HG02938 (cell line): ENCODE results near the gene ANKUB1.
"Not testable (repeated sequence)": the region's sequence is repeated elsewhere in the genome, so short reads cannot be mapped to it uniquely, and the experiment has no call there.

Experiments used
- ATAC-seq: cut with Tn5 transposase; IDR thresholded peaks from one replicate; pipeline ENCODE4 v1.9.1; 2021; ENCODE audit warnings: mild to moderate bottlenecking, moderate library complexity; ENCODE audit not compliant: unreplicated experiment

The ANKUB1 gene, protein sequence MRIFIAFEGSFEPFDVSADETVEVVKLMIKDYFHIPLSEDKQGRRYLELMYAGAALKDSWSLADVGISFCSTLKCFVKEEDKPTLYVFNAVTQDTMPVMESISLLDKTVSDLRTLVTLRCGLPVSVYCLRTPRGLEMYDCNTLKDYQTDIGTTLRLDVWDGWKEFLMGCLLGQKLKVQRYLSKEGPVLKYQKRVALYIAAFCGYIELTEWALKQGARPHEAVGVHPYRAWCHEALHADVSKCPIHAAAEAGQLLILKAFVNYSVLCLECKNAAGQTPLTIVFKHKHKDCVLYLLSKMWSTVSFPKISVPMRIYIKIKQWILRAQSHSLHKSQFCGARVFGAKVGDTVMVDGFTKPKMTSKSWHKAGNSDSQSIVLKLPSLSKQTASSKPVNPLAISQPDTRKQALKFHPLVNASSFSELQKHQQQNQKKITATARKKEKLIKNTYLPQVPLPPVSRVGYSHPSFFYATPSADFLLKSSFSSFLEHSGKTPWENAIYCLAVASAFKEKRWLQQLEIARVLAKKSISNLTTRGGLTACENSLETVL

DNA sequence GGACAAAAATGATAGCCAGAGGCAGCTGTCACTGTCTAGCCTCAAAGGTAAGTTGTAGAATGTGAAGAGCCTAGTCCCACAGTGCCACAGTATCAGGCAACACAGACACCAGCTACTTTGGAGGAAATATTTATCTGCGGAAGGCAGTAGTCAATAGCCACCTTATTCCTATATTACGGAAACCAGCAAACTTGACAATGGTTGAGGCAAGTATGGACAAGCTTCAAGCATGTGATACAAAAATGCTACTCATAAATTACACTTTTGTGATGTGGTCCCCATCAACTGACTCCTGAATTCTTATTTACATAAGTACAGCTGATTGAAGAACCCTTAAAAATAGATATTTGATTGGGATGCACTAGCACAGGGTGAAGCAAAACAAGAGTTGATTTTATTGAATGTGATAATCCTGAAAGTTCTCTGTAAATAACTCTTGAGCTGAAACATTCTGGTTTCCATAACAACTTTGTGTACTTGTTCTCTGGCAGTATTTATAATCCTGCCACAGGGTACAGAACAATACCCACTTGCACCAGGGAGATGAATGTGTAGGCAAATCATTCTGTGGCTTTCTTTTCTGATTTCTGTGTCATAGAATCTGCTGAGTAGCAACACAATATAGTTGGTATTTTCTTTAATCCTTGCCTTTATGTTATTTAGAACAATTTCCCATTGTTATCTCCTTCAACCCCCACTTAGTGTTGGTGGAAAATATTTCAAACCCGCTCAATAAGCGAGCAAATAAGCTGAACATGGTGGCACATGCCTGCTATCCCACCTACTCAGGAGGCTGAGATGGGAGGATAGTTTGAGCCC lies at the start of gene ANKUB1:
TSS of gene ANKUB1 (minus strand) at position 103 of the 819 bp plus-strand sequence. CDS start 188 bp downstream, outside the sequence.
- no peak for ATAC-seq

DNA sequence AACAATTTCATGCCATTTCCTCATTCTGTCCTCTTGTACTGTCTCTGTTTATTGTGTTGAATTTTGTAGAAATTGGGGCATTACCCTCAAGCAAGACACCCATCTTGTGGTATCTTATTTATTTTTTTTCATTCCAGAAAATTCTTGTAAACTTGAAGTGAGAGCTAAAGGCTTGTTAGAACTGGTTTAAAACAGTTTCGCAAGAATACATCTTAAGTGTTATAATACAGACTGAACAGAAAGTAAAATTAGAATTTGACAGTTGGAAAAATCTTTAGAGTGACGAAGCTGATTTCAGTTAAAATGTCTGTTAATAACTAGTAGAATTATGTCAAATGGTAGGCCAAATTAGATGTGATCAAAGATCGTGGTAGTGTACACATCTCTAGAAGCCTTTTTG lies 47.5 kb upstream of the ANKUB1 start:
- ATAC-seq = no peak

DNA sequence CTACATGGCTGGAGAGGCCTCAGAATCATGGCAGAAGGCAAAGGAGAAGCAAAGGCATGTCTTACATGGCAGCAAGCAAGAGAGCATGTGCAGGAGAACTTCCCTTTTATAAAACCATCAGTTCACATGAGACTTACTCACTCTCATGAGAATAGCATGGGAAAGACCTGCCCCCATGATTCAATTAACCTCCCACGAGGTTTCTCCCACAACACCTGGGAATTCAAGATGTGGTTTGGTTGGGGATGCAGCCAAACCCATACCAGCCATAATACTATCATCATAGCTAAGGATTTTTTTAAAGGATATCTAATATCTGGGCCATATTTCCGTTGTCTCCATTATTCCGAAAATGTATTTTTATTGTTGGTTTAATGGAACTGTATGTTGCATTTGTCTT lies 47.1 kb upstream of the ANKUB1 start:
- ATAC-seq = not testable (repeated sequence)

DNA sequence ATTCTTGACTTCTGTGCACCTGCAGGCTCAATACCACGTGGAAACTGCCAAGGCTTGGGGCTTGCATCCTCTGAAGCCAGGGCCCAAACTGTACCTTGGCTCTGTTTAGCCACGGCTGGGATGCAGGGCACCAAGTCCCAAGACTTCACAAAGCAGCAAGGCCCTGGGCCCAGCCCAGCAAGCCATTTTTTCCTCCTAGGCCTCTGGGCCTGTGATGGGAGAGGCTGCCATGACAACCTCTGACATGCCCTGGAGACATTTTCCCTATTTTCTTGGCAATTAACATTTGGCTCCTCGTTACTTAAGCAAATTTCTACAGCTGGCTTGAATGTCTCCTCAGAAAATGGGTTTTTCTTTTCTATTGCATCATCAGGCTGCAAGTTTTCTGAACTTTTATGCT lies 46.1 kb upstream of the ANKUB1 start:
- ATAC-seq = not testable (repeated sequence)

DNA sequence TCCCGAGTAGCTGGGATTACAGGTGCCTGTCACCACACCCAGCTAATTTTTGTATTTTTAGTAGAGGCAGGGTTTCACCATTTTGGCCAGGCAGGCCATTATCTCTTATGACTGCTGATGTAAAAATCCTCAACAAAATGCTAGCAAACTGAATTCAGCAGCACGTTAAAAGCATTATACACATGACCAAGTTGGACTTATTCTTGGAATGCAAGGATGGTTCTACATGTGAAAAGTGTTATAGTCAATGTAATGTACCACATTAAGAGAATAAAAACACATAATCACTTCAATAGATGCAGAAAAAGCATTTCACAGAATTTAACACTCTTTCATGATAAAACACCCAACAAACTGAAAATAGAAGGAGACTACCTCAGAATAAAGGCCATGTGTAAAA lies 40.9 kb upstream of the ANKUB1 start:
- no peak for ATAC-seq

DNA sequence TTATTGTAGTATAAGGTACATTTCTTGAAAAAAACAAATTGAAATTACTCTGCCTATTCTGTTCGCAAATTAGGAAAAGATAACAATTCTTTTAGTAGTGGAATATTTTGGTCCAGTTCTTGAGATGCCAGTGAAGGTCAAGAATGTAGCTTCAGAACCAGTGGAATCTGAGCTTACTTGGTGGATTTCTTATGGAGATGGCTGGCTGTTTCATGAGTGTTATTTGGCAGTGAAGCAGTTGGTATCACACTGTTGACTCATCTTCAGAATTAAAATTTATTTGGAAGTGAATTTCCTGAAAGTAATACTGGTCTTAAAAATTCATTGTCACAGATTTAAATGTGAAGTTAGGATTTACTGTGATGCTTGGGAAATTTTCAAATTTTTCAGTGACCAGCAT lies 39.7 kb upstream of the ANKUB1 start:
- ATAC-seq = no peak

DNA sequence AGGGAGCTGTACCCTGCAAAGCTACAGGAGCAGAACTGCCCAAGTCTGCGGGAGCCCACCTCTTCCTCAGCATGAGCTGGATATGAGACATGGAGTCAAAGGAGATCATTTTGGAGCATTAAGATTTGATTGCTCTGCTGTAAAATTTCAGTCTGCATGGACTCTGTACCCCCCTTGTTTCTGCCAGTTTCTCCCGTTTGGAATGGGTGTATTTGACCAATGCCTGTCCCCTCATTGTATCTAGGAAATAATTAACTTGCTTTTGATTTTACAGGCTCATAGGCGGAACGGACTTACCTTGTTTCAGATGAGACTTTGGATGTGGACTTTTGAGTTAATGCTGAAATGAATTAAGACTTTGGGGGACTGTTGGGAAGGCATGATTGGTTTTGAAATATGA lies 39.0 kb upstream of the ANKUB1 start:
- no peak for ATAC-seq

DNA sequence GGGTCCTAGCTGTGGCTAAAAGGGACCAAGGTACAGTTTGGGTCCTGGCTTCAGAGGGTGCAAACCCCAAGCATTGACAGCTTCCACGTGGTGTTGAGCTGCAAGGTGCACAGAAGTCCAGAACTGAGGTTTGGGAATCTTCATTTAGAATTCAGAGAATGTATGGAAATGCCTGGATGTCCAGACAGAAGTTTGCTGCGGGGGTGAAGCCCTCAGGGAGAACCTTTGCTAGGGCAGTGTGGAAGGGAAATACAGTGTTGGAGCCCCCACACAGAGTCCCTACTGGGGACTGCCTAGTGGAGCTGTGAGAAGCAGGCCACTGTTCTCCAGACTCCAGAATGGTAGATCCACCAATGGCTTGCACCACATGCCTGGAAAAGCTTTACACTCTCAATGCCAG lies 38.5 kb upstream of the ANKUB1 start:
- no peak for ATAC-seq

DNA sequence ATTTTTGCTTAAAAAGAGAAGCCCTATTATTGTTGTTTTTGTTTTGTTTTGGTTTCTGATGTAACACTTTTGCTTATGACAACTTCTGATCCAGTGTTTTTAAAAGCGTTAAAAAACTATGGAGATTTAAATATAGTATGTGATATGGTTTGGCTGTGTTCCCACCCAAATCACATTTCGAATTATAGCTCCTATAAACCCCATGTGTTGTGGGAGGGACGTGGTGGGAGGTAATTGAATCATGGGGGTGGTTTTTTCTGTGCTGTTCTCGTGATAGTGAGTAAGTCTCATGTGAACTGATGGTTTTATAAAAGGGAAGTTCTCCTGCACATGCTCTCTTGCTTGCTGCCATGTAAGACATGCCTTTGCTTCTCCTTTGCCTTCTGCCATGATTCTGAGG lies 37.3 kb upstream of the ANKUB1 start:
- ATAC-seq = not testable (repeated sequence)

DNA sequence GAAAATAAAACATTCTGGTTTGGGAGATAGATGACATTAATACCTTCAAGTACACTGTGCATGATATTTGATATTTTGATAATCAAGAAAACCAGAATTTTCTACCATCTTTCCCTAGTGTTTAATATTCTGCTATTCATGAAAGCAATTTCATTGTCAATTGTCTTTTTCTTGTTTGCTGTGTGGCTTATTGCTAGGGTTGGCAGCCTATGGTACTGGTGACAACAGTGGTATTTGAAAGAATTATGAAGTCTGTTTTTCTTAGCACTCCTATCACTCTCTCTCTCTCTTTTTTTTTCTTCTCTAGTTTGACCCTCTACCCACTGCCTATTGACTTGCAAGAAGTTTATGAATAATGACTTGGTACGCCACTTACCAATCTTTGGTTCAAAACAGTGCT lies 36.0 kb upstream of the ANKUB1 start:
- ATAC-seq = no peak

DNA sequence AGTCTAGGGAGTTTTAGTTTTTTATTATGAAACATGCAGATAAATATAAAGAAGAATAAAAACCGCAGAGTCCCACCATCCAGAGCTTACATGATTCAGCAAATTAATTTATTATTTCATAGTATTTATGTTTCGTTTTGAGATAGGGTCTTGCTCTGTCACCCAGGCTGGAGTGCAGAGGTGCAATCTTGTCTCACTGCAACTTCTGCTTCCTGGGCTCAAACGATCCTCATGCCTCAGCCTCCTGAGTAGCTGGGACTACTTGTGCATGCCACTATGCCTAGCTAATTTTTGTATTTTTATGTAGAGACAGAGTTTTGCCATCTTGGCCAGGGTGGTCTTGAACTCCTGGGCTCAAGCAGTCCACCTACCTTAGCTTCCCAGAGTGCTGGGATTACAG lies 34.3 kb upstream of the ANKUB1 start:
- ATAC-seq = no peak

DNA sequence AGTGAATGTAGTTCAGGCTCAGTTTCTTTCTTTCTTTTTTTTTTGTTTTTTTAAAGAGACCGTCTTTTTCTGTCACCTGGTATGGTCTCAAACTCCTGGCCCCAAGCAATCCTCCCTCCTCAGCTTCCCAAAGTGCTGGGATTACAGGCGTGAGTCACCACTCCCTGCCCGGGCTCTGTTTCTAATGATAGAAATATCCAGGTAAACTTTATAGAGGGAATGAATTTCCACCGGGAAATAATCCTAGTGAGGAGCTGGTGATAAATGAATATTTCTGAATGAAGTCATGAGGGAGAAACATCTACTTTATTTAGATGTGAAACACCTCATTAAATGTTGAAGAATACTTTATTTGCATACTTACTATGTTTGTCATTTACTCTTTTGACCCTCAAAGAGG lies 27.8 kb upstream of the ANKUB1 start:
- ATAC-seq = no peak

DNA sequence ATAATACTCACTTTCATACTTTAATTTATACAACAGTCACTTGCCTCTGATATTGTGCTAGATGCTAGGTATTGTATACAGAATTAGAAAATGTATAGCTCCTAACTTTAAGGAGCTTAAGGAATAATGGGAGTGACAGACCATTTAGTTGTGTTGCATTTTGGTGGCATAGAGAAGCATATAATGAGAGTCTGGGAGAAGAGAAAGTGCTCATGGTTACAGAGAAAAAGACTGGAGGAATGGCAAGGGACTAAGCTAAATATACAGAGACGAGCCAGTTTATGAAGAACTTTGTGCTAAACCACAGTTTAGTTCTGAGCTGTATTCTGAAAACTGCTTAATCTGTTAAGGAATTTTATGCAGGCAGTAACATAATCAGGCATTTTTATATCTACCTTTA lies 27.1 kb upstream of the ANKUB1 start:
- no peak for ATAC-seq

DNA sequence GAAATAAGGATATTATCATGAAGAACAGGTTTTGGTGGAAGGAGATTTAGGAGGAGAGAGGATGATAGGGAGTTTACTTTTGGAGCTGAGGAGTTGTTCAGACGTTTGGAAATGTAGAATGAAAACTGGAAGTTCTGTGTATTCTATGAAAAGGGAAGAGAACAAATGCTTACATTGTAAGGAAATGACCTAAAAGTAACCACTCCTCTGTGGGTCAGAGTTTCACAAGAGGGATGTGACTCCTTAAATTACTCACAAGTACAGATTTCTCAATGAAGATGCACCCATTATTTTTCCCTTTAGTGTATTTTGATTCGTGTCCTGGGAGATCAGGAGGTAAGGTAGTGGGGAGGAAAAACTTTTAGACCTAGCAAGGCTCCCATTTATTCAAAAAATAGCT lies 24.6 kb upstream of the ANKUB1 start:
- no peak for ATAC-seq

DNA sequence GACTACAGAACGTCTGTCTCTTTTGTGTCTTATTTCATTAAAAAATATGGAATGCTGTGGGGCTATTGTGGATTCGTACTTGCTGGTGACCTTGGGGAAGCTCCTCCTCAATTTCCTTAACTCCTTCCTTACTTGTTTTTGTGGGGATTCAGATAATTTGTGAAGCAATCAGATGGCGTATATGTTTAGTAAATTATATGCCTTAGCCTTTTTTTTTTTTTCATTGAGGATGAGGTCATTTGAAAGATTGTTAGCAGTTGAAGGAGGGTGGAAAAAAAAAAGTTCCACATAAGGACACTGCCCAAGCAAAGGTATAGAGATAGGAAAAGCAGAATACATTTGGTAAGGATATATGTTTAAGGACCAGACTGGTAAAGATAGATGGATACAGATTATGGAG lies 24.0 kb upstream of the ANKUB1 start:
- ATAC-seq = no peak

DNA sequence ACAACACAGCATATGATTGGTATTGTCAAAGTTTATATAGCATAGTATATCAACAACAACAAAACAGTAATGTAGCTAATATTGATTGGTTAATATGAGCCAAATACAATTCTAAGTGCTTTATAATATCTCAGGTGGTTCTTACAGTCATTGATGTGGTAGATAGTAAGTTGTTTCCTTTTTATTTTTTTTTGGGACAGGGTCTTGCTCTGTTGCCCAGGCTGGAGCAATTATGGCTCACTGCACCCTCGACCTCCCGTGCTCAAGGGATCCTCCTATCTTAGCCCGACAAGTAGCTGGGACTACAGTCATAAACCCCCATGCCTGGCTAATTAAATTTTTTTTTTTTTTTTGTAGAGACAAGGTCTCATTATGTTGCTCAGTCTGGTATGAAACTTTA lies 23.4 kb upstream of the ANKUB1 start:
- ATAC-seq = no peak

DNA sequence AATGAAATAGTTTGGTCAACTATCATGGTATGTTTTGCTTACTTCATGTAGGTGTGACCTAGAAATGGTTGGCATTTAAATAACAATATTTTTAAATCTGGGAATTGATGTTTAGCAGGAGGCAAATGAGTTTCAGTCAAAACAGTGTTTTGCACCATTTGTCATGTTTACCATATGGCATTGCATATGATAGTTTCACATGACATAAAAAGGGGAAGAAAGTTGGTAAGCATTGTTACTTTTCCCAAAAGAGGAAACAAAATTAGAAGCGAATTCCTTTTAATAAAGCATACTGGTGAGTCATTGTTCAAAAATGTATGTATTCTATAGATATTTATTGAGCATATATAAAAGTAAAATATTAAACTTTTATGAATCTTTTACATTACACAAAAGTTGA lies 23.0 kb upstream of the ANKUB1 start:
- no peak for ATAC-seq

DNA sequence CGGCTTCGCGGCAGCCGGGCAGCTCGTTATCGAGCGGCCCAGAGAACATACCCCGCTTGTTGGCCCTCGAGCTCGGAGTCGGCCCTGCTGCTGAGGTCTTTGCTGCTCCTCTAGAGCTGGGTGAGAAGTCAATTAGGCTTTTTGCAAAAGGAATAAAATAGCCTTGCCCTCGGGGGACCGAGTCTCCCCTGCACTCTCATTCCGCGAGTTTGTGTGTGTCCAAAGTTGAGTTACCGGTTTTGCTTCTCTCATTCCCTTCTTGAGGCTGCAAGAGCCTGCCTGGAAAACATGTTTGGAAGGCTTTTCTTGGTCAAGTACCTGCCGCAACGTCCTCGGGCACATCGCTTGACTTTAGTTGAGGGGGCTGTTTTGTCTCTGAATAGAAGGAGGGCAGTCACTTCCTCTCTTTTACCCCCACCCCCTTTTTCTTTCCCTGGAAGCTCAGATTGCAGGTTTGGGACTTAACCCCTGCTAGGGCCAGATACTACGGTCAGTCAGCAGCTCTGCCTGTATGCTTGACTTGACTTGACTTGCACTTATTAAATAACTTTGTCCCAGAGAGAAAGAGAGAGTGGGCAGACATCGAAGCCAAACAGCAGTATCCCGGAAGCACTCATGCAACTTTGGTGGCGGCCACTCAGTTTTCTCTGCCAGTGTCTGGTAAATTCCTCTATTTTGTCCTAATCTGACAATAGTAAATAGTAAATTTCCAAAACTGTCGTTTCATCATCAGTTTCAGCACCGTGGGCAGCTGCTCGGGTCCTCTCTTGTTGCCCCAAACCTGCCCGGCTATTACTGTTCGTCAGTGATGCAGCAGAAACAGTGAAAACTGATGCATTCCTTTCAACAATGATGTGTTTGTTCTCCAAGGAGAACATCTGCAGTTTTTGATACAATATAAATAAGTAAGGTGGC lies 21.3 kb upstream of the ANKUB1 start:
- ATAC-seq = peak; percentile 22

DNA sequence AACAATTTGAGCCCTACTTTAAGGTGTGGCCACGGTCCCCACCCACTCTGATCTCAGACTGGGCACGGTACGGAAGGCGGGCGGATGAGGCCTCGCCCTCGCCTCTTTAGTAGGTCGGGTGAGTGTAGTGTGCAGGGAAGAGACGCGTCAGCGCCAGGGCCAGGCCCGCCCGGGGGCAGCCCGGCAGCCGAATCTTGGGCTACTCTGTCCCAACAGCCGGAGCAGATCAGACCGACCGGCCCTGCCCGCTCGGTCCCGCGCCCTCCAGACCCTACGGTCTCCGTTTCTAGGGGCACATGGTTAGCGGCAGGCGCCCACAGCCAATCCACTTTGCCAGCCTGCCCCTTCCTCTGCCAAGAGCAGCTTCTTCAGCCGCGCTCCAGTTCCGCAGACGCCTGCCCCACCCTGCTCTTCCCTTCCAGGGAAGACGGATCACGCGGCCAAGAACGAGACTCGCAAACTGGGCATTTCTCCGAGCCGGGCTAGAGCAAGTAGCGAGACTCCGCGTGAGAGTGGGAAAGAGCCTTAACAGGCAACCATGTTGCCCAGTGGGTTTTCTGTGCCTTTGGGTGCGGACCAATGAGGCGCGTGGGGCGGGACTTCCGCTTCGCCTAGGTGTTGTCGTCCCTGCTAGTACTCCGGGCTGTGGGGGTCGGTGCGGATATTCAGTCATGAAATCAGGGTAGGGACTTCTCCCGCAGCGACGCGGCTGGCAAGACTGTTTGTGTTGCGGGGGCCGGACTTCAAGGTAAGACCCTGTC lies 20.4 kb upstream of the ANKUB1 start, which contains the start of gene RNF13:
TSS of gene RNF13 (plus strand) at position 610 of the 761 bp plus-strand sequence. CDS start 32,812 bp downstream, outside the sequence.
- ATAC-seq = peak; percentile 92

DNA sequence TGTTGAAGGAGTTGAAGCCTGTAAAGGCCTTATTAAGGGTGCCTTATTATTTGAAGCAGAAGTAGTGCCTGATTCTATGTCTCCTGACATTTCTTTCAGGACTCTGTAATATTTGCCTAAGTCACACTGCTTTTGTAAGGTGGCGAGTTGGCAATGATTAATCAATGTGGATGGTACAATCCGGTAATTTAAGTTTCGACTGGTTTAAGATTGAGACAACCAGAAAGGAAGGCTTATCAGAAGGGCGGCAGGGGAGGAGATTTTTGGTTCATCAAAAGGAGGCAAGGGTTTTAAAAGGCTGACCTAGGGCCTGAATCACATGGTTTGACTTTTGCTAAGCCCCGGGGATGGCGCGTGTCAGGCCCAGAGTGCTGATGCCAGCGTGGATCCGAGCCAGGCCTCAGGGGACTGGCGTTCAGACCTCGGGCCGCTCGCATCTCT lies 19.8 kb upstream of the ANKUB1 start:
- no peak for ATAC-seq
